Epithelial cell of proximal tubule (primary cell): ENCODE results near the gene DGKI. TPM values are rescaled to one million over a fixed set of nuclear protein-coding genes. Genes with fewer than 3 reads are reported as not detected.

Experiments used
- DNase-seq: peaks from one replicate; pipeline ENCODE4 v3.0.0-alpha.2; 2011; ENCODE audit warnings: low read depth
- H3K4me3 ChIP-seq: 2 replicates; pipeline ENCODE4 v1.5.1; 2011; ENCODE audit warnings: low read depth, mild to moderate bottlenecking, low read length
- total RNA-seq: library from RNA; depleted of rRNA; stranded (reverse); fragments of >200 nt; gene quantifications from 2 replicates; pipeline ENCODE4 v1.2.3, GENCODE V29; 2015
- TF ChIP-seq, protein P1 (sequence below): conservative IDR thresholded peaks from 2 replicates; pipeline ENCODE4 v1.5.1; 2012; ENCODE audit warnings: low read depth, mild to moderate bottlenecking, low read length

DGKI gene
- total RNA-seq, 1 donor from 2014 or later, result 0.69 TPM

DNA sequence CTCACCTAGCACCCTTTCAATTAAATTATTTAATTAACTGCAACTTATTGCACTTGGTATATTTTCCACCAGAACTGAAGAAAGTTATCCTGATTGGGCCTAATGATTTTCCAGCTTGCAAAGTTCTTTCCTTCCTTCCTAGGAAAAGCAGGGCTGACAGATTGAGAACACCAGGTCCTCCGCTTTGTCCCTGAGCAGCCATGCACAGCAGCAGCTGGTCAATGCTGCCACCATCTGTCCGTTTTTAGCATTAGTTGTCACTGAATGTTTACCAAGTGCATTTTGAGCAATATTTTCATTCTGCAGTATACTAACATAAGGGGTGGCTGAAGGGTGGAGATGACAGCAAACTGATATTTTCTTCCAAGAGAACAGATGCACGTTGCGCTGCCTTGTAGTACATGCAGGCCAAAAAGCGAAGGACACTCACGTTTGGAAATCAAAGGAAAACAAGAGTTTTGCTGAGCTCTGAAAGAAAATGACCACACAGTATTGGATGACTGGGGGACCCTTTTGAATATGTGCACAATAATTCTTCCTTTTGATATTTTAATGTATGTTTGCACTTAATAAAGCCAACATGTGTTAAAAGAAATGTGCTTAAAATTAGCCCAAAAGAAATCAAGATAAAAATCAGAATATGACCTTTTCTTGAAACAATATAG, 254.4 kb downstream of the DGKI start:
- DNase-seq, result peak; percentile 37
- no peak overlapping the region for H3K4me3 ChIP-seq
- TF ChIP-seq, protein P1, sequence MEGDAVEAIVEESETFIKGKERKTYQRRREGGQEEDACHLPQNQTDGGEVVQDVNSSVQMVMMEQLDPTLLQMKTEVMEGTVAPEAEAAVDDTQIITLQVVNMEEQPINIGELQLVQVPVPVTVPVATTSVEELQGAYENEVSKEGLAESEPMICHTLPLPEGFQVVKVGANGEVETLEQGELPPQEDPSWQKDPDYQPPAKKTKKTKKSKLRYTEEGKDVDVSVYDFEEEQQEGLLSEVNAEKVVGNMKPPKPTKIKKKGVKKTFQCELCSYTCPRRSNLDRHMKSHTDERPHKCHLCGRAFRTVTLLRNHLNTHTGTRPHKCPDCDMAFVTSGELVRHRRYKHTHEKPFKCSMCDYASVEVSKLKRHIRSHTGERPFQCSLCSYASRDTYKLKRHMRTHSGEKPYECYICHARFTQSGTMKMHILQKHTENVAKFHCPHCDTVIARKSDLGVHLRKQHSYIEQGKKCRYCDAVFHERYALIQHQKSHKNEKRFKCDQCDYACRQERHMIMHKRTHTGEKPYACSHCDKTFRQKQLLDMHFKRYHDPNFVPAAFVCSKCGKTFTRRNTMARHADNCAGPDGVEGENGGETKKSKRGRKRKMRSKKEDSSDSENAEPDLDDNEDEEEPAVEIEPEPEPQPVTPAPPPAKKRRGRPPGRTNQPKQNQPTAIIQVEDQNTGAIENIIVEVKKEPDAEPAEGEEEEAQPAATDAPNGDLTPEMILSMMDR, result peak; percentile 95

DNA sequence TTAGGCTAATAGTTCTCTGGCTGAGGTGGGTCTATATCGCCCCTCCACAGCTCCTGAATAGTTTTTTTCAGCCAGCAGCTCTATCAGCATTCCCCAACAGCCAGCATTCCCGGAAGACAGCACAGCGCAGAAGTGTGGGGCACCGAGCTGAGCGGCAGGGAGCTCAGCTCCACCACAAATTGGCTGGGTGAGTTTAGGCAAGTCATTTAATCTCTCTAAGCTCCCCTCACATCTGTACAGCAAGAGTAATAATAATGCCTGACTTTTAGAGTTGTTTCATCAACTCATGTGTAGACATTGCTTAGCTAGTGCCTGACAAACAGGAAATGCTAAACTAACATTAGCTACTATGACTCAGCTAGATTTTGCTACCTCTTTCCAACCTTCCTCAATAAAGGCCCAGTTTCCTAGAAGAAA, 255.3 kb downstream of the DGKI start:
- TF ChIP-seq, protein P1, result no peak
- DNase-seq, result peak; percentile 40
- no peak overlapping the region for H3K4me3 ChIP-seq

DNA sequence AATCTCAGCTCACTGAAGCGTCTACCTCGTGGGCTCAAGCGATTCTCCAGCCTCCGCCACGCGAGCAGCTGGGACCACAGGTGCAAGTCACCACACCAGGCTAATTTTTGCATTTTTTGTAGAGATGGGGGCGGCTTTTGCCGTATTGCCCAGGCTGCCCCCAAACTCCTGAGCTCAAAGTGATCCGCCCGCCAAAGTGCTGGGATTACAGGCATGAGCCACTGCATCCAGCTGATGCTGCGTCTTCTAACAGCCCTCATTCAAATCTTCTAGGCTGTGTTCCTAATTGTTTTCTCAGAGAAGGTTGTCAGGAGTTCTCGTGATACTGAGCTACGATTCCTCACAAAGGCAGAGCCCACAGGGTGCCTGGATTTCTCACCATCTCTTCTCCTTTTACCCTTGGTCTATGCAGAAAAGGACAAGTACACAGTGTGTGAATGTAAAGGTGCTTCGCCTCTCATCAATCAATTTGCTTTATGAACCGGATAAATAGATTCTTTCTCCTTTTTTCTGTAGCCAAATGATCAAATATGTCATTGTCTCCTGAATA, 255.9 kb downstream of the DGKI start:
- TF ChIP-seq, protein P1, result no peak
- H3K4me3 ChIP-seq, result no peak overlapping the region
- DNase-seq, result no peak

DNA sequence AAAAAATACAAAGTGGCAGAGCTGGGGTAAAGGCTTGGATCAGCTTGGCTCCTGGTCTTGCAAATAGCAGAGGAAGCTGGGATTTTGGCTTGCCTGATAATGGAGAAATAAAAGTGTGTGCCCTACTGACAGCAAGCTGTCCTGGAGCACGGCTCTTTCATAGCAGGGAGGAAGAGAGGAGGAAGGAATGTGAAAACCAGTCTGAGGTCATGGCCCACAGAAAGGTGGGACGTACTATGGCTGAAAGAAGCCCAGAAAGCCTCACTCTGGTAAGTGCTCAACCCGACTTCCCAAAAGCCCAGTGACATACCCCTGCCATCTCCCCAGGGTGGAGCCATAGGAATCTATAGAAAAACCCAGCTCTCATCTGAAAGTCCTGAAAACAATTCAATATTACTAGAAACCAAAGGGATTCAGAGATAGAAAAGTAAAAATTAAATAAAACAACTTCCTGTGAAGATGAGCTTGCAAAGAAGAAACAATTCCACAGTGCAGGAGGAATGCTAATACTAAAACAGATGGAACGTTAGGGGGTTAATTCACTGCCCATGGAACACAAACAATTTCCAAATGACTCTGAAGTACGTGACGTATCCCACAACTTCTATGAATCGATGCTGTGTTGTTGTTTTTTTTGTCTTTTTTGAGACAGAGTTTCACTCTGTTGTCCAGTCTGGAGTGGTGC, 256.6 kb downstream of the DGKI start:
- DNase-seq, result no peak
- H3K4me3 ChIP-seq, result no peak overlapping the region
- TF ChIP-seq, protein P1, result no peak

DNA sequence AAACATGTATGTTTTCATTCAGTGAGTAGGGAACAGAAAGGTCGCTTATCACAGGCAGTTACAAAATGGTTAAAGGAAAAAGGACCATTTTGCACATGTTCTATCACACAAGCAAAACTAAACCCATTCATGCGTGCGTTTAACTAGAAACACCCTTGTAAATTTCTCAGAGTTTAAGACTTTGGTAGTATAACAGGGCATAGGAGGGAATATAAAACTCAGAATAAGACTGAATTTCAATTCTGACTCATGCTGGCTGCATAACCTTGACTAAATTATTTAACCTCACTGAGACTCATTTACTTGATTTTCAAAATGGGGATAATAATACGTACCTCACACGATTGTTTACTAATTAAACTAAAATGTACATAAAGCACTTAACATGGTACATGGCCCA, 259.4 kb downstream of the DGKI start:
- no peak overlapping the region for H3K4me3 ChIP-seq
- TF ChIP-seq, protein P1, result no peak
- no peak for DNase-seq

DNA sequence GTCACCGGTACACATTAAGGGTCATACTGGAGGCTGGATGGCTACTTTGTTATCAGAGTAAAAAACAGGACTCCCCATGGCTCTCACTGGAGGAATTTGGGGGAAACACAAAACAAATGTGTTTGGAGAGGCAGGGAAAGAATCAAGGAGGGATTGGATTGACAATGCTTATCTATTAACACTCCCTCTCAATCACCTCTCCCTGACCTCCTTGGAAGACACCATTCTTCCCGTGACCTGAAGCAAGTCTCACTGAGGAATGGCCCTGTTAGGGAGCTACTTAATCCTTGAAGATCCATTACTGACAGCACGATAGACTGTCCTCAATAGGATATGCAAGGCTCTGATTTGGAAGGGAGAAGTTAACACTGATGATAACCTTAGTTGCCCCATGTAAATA, 261.2 kb downstream of the DGKI start:
- H3K4me3 ChIP-seq, result no peak overlapping the region
- TF ChIP-seq, protein P1, result no peak
- DNase-seq, result no peak
